Activated naive CD8-positive, alpha-beta T cell treated with anti-CD3 and anti-CD28 coated beads, Interleukin-2, amount 50 U/mL, for 24 hours (primary cell): ENCODE results near the gene C20orf204.

ENCODE experiments used
- ATAC-seq: fragments of 150-1000 bp; cut with Tn5 transposase; one replicate; pipeline ENCODE4 v1.10.0; 2021
- DNase-seq: peaks from one replicate; pipeline ENCODE4 v3.0.0; 2021
- H3K27ac Mint-ChIP-seq: one replicate; pipeline ENCODE4 v1.8.0; 2021; ENCODE audit warnings: mild to moderate bottlenecking, mixed read lengths
- H3K27me3 Mint-ChIP-seq: one replicate; pipeline ENCODE4 v1.8.0; 2021; ENCODE audit warnings: mixed read lengths
- H3K36me3 Mint-ChIP-seq: one replicate; pipeline ENCODE4 v1.8.0; 2021; ENCODE audit warnings: low read depth, mixed read lengths
- H3K4me1 Mint-ChIP-seq: one replicate; pipeline ENCODE4 v1.8.0; 2021; ENCODE audit warnings: mixed read lengths
- H3K4me3 Mint-ChIP-seq: one replicate; pipeline ENCODE4 v1.8.0; 2021; ENCODE audit warnings: mild to moderate bottlenecking, moderate library complexity, mixed read lengths
- H3K9me3 Mint-ChIP-seq: one replicate; pipeline ENCODE4 v1.8.0; 2021; ENCODE audit warnings: mixed read lengths

Gene C20orf204

DNA sequence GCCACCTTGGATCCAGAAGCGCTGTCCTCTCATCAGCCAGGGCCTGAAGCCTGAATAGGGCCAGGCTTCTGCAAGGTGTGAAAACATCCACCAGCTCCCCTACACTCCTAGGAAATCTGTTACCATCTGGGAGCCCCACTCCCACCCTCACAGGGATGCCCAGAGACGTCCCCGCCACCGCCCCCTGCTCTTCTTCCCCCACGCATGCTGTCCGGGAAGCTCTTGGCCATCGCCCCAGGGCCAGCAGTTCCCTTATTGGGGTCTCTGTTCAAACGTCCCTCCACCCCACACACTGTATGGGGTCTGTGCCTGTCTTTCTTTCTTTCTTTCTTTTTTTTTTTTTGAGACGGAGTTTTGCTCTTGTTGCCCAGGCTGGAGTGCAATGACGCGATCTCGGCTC, 39.6 kb downstream of the C20orf204 start:
- peaks cover 22% of the 10 kb centered on the region for H3K4me1 Mint-ChIP-seq
- H3K36me3 Mint-ChIP-seq, result peaks cover 4% of the 10 kb centered on the region
- DNase-seq, result no peak
- H3K27me3 Mint-ChIP-seq, result no peaks in the 10 kb centered on the region
- no peak for ATAC-seq
- no peak overlapping the region for H3K4me3 Mint-ChIP-seq
- H3K9me3 Mint-ChIP-seq, result no peaks in the 10 kb centered on the region
- H3K27ac Mint-ChIP-seq, result no peak overlapping the region

DNA sequence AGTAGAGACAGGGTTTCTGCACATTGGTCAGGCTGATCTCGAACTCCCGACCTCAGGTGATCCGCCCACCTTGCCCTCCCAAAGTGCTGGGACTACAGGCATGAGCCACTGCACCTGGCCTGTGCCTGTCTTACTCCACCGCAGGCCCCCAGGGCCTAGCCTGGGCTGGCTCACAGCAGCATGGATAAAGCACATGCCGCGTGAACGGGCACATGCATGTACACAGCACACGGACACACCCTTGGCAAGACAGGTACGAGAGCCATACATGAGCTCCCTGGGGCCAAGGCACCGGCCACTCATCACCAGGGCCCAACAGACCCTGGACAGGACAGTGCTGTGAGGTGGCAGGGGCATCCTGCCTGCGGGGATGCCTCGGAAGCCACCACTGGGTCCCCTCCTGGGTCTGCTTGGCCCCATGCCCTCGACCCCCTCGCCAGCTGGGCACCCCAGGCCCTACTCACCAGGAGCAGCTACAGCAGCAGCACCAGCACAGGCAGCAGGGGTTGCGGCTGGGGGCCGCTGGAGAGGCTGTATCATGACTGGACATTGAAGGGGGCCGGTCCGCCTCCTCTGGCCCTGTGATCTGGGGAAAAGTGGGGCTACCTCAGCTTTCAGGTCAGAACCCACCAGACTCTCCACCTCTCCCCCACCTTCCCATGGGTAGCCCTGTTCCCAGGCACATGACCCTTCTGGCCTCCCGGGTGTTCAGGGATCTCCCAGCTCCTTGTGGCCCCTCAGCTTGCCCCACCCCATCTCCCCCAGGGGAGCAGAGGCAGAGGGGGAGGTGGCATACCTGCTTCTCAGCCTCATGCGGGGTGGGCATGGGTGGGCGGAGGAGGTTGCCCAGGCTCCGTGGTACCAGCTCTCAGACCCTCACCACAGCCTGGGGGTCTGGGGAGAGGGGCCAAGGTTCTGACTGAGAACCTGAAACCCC, 40.3 kb downstream of the C20orf204 start:
- peak overlapping the region; percentile 22 for H3K27ac Mint-ChIP-seq
- no peak for ATAC-seq
- H3K4me3 Mint-ChIP-seq, result peak overlapping the region; percentile 86
- no peaks in the 10 kb centered on the region for H3K27me3 Mint-ChIP-seq
- peaks cover 4% of the 10 kb centered on the region for H3K36me3 Mint-ChIP-seq
- no peak for DNase-seq
- peaks cover 25% of the 10 kb centered on the region for H3K4me1 Mint-ChIP-seq
- H3K9me3 Mint-ChIP-seq, result no peaks in the 10 kb centered on the region

DNA sequence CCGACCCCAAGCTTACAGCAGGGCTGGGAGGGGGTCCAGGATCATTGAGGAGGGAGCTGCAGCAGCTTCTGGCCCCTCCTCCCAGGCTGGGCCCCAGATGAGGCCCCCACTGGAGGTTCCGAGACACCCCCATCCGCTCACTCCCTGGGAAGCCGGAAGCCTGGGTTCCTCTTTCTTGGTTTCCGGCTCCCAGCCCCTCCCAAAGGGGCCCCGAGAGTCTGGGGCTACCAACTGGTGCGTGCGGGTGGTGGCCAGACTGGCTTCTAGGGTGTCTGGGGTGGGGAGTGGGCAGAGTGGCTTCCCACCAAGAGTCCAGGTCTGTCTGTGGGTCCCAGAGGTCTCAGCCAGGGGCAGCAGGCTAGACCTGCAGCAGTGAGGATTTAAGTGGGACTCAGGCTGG, 41.1 kb downstream of the C20orf204 start:
- DNase-seq (peak; percentile 63), ATAC-seq (peak; percentile 30)
- peaks cover 29% of the 10 kb centered on the region for H3K4me1 Mint-ChIP-seq

DNA sequence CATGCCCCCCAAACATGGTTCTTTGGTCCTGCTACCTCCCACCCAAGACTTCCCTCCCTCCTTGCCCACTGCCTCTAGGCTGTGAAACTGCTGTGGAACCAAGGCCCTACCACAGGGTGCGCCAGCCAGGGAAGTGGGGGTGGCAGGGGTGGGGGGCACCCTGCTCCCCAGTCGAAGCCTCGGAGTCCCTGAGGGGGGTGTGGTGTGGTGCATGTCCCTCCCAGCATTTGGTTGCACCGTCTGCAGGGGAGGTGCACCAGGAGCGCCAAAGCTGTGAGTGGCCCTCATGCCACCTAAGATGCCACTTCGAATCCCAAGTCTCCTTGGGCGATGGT, 41.5 kb downstream of the C20orf204 start:
- Mint-ChIP-seq H3K9me3 (no peaks in the 10 kb centered on the region), H3K27ac (peak overlapping the region; percentile 70), H3K4me1 (peaks cover 28% of the 10 kb centered on the region), H3K27me3 (peaks cover 8% of the 10 kb centered on the region), H3K36me3 (peaks cover 4% of the 10 kb centered on the region), H3K4me3 (peak overlapping the region; percentile 86)
- DNase-seq (no peak), ATAC-seq (no peak)

More for the DNA sequence above, 41.1 kb downstream of the C20orf204 start:
- Mint-ChIP-seq H3K36me3 (peaks cover 4% of the 10 kb centered on the region), H3K4me3 (peak overlapping the region; percentile 86), H3K9me3 (no peaks in the 10 kb centered on the region), H3K27ac (peak overlapping the region; percentile 70), H3K27me3 (peaks cover 6% of the 10 kb centered on the region)

DNA sequence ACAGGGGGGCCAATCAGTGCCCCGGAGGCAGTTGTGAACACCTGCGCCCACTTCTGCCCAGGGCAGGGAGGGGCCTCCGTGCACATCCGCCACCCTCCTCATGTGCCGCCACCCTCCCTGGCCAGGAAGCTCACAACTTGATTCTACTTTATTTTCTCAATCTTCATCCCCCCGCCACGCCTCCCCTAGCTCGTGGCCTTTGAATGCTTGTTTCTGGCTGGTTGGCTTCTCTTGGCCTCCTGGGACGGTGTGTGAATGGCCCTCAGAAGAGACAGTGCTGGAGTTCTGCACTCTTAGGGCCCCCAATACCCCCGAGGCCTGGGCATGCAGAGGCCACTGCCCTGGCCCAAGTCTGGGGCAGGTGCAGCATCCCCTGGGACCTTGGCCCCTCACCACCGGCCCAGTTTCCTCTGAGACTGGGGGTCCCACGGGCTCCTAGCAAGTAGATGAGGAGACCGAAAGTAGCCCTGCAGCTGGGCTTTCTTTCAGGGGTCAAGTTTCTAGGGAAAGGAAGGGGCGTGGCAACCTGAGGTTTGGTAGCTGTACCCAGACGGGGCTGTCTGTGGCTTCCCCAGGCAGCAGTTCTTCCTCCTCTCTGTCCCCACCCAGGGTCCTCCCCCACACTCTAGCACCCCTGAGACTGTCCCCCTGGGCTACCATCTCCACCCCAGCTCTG, 42.0 kb downstream of the C20orf204 start:
- ATAC-seq (peak; percentile 42), DNase-seq (peak; percentile 60)
- peak overlapping the region; percentile 70 for H3K27ac Mint-ChIP-seq
- peaks cover 3% of the 10 kb centered on the region for H3K36me3 Mint-ChIP-seq
- peak overlapping the region; percentile 86 for H3K4me3 Mint-ChIP-seq
- H3K9me3 Mint-ChIP-seq, result no peaks in the 10 kb centered on the region
- H3K4me1 Mint-ChIP-seq, result peaks cover 31% of the 10 kb centered on the region
- peaks cover 8% of the 10 kb centered on the region for H3K27me3 Mint-ChIP-seq

DNA sequence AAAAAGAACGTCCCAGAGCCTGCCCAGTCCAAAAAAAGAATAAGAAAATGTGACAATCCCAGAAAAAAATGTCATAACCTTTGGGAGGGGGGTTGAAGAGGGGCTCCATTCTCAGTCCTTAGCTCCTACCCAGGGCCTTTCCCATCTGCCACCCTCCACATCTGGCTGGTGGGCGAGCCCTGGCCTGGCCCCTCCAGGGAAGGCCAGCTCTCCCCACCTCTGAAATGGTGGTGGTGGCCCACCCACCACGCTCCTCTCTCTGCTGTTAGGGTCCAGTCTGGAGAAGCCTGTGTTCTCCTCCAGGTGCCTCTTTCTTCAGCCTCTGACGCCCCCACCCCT, 42.9 kb downstream of the C20orf204 start:
- H3K4me3 Mint-ChIP-seq, result peak overlapping the region; percentile 86
- H3K4me1 Mint-ChIP-seq, result peaks cover 34% of the 10 kb centered on the region
- H3K27me3 Mint-ChIP-seq, result peaks cover 8% of the 10 kb centered on the region
- H3K36me3 Mint-ChIP-seq, result no peaks in the 10 kb centered on the region
- no peaks in the 10 kb centered on the region for H3K9me3 Mint-ChIP-seq
- peak overlapping the region; percentile 80 for H3K27ac Mint-ChIP-seq
- ATAC-seq (no peak), DNase-seq (no peak)

DNA sequence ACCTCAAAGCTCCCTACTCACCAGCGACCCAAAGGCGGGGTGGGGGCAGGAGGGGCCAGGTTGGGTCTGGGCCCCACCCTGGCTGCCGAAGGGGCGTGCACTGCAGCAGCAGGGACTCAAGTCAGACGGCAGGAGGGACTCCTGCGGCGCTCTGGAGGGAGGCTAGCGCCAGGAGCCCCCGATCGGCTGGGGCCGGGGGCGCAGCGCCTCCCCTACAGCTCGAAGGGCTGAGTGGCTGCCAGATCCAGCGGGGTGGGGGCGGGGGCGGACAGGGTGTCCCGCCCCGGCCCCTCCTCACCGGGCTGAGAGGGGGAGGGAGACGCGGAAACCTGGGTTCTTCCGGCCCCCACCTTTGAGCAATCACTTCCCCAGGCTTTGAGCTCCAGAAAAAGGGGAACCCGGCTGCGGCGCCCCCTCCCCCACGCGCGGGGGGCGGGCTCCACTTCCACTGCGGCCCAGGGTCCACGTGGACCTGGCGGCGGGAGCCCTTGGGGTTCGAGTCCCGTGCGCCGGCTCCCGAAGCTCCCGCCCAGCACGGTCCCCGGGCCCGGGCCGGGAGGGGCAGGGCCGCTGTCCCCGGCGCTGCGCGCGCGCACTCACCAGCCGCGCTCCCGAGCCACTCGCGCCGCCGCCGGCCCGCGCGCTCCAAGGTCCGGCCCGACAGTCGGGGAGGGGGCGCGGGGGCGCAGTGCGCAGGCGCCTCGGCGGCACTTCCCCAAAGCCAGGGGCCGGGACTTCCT, 43.5 kb downstream of the C20orf204 start, which contains the start of gene RGS19:
Gene RGS19, minus strand, starts transcription at position 246 of the 740 bp plus-strand sequence. CDS start 2,632 bp downstream, outside the sequence.
- Mint-ChIP-seq H3K4me3 (peak within 1 kb of the TSS; percentile 86), H3K27me3 (peaks cover 11% of the 10 kb centered on the region), H3K27ac (peak within 1 kb of the TSS; percentile 80), H3K9me3 (no peaks in the 10 kb centered on the region), H3K36me3 (no peaks in the 10 kb centered on the region), H3K4me1 (peaks cover 37% of the 10 kb centered on the region)
- peak; percentile 79 for DNase-seq
- peak; percentile 38 for ATAC-seq

DNA sequence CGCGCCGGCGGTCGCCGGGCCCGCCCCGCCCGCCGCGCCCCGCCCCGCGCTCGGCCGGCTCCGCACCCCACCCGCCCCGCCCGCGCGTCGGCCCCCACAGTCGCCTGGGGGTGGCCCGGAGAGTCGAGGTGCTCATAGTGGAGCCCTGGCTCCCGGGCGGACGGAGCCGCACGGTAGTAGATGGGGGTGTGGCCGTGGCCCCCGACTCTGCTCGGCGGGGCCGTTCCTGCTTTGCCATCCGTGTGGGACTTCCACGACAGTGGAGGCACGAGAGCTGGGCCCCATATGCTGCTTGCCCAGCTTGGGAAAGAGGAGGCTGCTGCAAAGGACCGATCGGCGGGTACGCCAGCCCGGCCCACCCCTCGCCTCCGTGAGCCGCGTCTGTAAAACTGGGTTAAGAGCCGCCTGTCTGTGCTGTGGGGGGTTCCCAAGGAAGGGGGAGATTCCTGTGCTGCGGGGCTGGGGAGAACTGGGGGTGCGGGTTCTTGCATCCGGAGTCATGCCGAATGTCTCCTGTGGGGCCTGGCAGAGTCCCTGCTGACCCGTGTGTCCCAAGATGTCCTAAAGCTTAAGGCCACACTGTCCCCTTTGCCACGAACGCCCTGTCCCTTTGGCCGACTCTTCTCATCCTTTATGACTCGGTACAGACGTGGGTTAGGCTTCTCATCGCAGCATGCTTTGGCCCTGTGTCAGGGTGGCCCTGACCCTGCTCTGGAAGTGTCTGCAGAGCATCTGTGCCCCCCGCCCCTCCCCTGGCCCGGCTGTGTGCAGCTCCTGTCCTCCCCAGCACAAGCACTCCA, 44.2 kb downstream of the C20orf204 start, which contains the start of gene OPRL1:
Gene OPRL1, plus strand, starts transcription at position 70 of the 800 bp plus-strand sequence. CDS start 12,639 bp downstream, outside the sequence.
- Mint-ChIP-seq H3K4me1 (peaks cover 38% of the 10 kb centered on the region), H3K27ac (peak within 1 kb of the TSS; percentile 80)
- no peak for DNase-seq

DNA sequence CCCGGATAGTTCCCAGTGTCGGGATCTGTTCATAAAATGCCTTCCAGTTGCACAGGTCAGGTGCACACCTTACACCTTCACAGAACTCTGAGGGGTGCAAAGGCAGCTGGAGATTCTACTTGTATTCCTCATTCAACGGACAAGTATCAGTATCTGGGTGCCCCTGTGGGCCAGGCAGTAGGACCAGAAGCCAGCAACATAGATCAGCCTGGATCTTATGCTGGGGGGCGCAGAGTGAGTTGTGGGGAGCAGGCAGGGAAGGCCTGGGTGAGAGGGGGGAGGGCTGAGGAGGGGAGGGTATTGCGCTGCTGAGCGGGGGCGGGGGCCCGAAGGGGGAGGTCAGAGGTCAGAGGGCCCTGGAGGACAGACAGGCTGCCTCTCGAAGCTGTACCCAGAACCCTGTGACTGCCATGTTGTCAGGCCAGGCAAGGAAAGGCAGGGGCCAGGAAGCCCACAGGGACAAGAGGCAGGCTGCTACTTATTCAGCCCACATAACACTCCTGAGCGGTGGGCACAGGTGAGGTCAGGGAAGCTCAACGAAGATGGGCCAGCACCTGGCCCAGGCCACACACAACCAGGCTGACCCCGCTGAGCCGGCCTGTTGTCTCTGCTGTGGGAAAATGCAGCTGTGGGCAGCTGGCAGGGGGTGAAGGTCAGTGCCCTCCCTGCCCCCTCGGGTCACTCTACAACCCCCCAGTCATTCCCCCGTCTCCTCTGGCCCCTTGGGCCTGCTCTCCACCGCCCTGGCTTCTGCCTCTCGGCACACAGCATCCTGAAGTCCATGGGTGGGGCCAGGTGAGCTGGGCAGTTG, 45.0 kb downstream of the C20orf204 start:
- DNase-seq (no peak), ATAC-seq (no peak)
- H3K27ac Mint-ChIP-seq, result no peak overlapping the region
- H3K36me3 Mint-ChIP-seq, result no peaks in the 10 kb centered on the region
- no peaks in the 10 kb centered on the region for H3K9me3 Mint-ChIP-seq
- H3K27me3 Mint-ChIP-seq, result peaks cover 19% of the 10 kb centered on the region
- peaks cover 38% of the 10 kb centered on the region for H3K4me1 Mint-ChIP-seq
- peak overlapping the region; percentile 65 for H3K4me3 Mint-ChIP-seq

More for the DNA sequence above, 44.2 kb downstream of the C20orf204 start, which contains the start of gene OPRL1:
- no peaks in the 10 kb centered on the region for H3K36me3 Mint-ChIP-seq
- H3K9me3 Mint-ChIP-seq, result no peaks in the 10 kb centered on the region
- peak within 1 kb of the TSS; percentile 86 for H3K4me3 Mint-ChIP-seq
- no peak for ATAC-seq
- H3K27me3 Mint-ChIP-seq, result peaks cover 15% of the 10 kb centered on the region

DNA sequence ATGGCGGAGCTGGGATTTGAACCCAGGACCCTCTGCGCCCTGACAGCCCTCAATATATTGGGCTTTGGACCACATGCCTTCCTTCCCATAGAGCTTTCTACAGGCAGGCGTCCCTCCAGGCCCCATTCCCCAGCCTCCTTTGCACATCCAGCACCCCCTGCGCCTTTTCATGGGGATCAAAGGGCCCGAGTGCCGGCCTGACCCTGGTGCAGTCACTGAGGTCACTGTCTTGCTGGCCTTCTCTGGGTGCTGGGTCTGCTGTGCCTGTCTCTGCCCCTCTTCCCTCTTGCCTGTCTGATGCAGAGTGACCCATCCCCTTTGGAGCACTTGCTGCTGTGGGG, 45.6 kb downstream of the C20orf204 start:
- no peak for ATAC-seq

DNA sequence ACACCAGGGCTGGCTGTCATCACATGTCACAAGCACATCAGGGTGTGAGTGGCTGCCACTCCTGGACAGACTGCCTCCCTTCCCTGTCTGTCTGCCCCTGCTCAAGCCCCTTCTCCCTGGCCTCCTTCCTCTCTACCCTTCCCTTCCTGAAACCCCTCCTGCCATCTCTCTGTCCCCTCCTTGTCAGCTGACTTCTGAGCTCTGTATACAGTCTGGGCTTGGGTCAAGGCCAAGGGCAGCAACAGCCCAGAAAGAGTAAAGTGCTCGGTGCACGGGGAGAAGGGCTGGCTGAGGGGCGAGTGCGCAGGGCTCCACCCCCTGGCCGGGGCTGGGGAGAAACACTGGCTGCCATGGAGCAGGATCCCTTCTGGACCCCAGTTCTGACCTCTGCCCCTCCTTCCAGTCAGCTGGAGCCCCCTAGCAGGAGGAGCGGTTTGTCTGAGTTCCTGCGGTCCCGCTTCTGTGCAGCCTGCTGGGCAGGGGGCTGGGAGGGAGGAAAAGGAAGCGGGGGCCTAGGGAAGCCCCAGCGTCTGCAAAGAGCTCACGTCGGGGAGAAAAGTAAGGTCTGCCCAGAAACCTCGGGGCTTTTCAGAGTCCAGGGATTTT, 46.2 kb downstream of the C20orf204 start:
- Mint-ChIP-seq H3K4me1 (peaks cover 35% of the 10 kb centered on the region), H3K4me3 (no peak overlapping the region), H3K9me3 (no peaks in the 10 kb centered on the region), H3K27me3 (peaks cover 19% of the 10 kb centered on the region), H3K27ac (no peak overlapping the region), H3K36me3 (no peaks in the 10 kb centered on the region)
- ATAC-seq (no peak), DNase-seq (no peak)

More for the DNA sequence above, 45.6 kb downstream of the C20orf204 start:
- no peak for DNase-seq
- peaks cover 19% of the 10 kb centered on the region for H3K27me3 Mint-ChIP-seq
- no peak overlapping the region for H3K27ac Mint-ChIP-seq
- H3K36me3 Mint-ChIP-seq, result no peaks in the 10 kb centered on the region
- H3K4me3 Mint-ChIP-seq, result no peak overlapping the region
- H3K4me1 Mint-ChIP-seq, result peaks cover 38% of the 10 kb centered on the region
- H3K9me3 Mint-ChIP-seq, result no peaks in the 10 kb centered on the region

DNA sequence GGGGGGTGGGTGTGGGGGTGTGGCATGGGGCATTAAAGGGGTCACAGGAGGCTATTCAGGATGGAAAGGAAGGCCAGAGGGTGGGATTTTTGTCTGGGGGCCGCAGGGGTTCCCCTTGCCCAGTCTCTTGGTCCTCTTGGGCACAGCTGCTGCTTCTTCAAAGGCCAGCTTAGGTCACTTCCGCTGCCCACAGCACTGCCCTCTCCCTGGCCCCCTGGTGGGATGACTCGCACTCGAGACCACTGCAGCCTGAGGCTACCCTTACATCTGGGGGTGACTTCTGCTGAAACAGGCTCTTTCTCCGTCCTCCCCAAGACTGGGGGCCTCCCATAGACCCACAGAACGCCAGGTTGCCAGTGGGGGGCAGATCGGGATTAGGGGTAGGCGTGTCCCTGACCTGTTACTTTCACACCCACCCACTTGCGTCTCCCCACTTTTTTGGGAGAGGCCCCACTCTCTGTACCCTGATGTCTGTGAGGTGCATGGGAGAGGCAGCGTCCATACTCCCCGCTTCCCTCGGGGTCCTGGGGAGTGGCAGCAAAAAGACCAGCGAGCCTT, 46.9 kb downstream of the C20orf204 start:
- no peak overlapping the region for H3K27ac Mint-ChIP-seq
- DNase-seq, result no peak

More for the DNA sequence above, 46.9 kb downstream of the C20orf204 start:
- Mint-ChIP-seq H3K27me3 (peaks cover 19% of the 10 kb centered on the region), H3K36me3 (no peaks in the 10 kb centered on the region), H3K4me1 (peaks cover 30% of the 10 kb centered on the region), H3K4me3 (peak overlapping the region; percentile 68), H3K9me3 (no peaks in the 10 kb centered on the region)
- no peak for ATAC-seq
